Skeletal muscle tissue (tissue), 4 donors: ENCODE measurements around the gene ZNF92. TPM values are rescaled to one million over a fixed set of nuclear protein-coding genes. Genes with fewer than 3 reads are reported as not detected.
"Not testable (repeated sequence)": the region's sequence is repeated elsewhere in the genome, so short reads cannot be mapped to it uniquely, and the experiment has no call there.

Source experiments
- H3K27ac ChIP-seq: one replicate; pipeline ENCODE4 v1.7.0; 2013; ENCODE audit warnings: mild to moderate bottlenecking, low read depth, low read length, inconsistent platforms
- H3K27me3 ChIP-seq, 3 donors: one replicate each; pipeline ENCODE4 v1.7.0; 2013; ENCODE audit warnings: low read length in 3 of 3; ENCODE audit not compliant: control insufficient read depth in 3 of 3, insufficient read depth in 3 of 3
- H3K36me3 ChIP-seq, 3 donors: one replicate each; pipeline ENCODE4 v1.7.0; 2013; ENCODE audit warnings: low read length in 3 of 3; ENCODE audit not compliant: control insufficient read depth in 3 of 3, insufficient read depth in 3 of 3
- H3K4me1 ChIP-seq, 3 donors: one replicate each; pipeline ENCODE4 v1.7.0; 2013; ENCODE audit warnings: low read length in 3 of 3, mild to moderate bottlenecking in 3 of 3; ENCODE audit not compliant: control insufficient read depth in 3 of 3, insufficient read depth in 3 of 3
- H3K4me3 ChIP-seq, 3 donors: one replicate each; pipeline ENCODE4 v1.7.0; 2013; ENCODE audit warnings: low read length in 3 of 3
- H3K9ac ChIP-seq, 3 donors: one replicate each; pipeline ENCODE4 v1.7.0; 2013; ENCODE audit warnings: low read length in 3 of 3, mild to moderate bottlenecking in 3 of 3, moderate library complexity in 2 of 3, low read depth in 1 of 3
- H3K9me3 ChIP-seq, 3 donors: one replicate each; pipeline ENCODE4 v1.7.0; 2013; ENCODE audit warnings: low read length in 3 of 3; ENCODE audit not compliant: control insufficient read depth in 3 of 3
- total RNA-seq: library from RNA; depleted of rRNA; stranded (reverse); fragments of >200 nt; gene quantifications from one replicate; pipeline ENCODE4 v1.2.3, GENCODE V29; 2014
- donor health status: Osteomylitis.

ZNF92 gene
- total RNA-seq, 1 donor from 2014 or later: 4.7 TPM

GRCh38 chr7:65444205-65444842 lies 70.7 kb downstream of the ZNF92 start:
- H3K27me3 ChIP-seq: no peaks in the 10 kb centered on the region
- no peak overlapping the region for H3K27ac ChIP-seq
- H3K9ac ChIP-seq: no peak overlapping the region
- H3K9me3 ChIP-seq: no peaks in the 10 kb centered on the region
- H3K4me3 ChIP-seq: no peak overlapping the region
- no peaks in the 10 kb centered on the region for H3K4me1 ChIP-seq
- H3K36me3 ChIP-seq: no peaks in the 10 kb centered on the region

GRCh38 chr7:65444899-65445823 lies 71.5 kb downstream of the ZNF92 start:
- Histone ChIP-seq H3K4me3 (no peak overlapping the region), H3K27ac (no peak overlapping the region), H3K27me3 (no peaks in the 10 kb centered on the region), H3K9ac (no peak overlapping the region), H3K9me3 (no peaks in the 10 kb centered on the region), H3K4me1 (no peaks in the 10 kb centered on the region), H3K36me3 (no peaks in the 10 kb centered on the region)

DNA sequence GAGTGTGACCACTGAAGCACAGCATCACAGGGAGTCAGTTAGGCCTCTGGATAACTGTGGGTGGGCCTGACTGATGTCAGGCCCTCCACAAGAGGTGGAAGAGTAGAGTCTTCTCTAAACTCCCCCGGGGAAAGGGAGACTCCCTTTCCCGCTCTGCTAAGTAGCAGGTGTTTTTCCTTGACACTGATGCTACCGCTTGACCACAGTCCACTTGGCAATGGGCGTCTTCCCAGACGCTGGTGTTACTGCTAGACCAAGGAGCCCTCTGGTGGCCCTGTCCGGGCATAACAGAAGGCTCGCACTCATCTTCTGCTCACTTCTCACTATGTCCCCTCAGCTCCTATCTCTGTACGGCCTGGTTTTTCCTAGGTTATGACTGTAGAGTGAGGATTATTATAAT lies 73.4 kb downstream of the ZNF92 start:
- H3K27ac ChIP-seq, H3K36me3 ChIP-seq, H3K4me3 ChIP-seq, H3K9me3 ChIP-seq, H3K9ac ChIP-seq, H3K4me1 ChIP-seq, H3K27me3 ChIP-seq: not testable (repeated sequence)

GRCh38 chr7:65448816-65449504 lies 75.3 kb downstream of the ZNF92 start:
- H3K36me3 ChIP-seq: no peaks in the 10 kb centered on the region
- H3K4me3 ChIP-seq: no peak overlapping the region
- H3K27me3 ChIP-seq: no peaks in the 10 kb centered on the region
- no peaks in the 10 kb centered on the region for H3K9me3 ChIP-seq
- no peak overlapping the region for H3K9ac ChIP-seq
- no peaks in the 10 kb centered on the region for H3K4me1 ChIP-seq
- no peak overlapping the region for H3K27ac ChIP-seq

DNA sequence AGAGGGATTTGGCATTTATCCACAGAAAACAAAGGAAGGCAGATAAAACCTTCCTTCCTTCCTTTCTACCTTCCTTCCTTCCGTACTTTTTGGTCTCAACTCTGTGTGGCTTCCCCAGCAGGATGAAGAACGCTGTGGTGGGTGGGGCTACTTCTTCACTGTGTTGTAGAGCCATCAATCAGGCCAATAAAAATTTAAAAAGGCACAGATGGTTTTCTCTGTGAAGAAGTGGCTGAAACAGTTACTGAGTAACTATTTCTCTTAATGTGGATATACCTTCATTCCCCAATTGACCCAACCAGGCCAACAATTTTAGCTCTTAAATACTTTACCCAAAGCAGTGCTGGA lies 75.8 kb downstream of the ZNF92 start:
- Histone ChIP-seq H3K9ac (no peak overlapping the region), H3K36me3 (no peaks in the 10 kb centered on the region), H3K27ac (no peak overlapping the region), H3K4me3 (no peak overlapping the region), H3K4me1 (no peaks in the 10 kb centered on the region), H3K9me3 (no peaks in the 10 kb centered on the region), H3K27me3 (no peaks in the 10 kb centered on the region)
